ENCODE results near the gene HOXA2.

Gene HOXA2

DNA sequence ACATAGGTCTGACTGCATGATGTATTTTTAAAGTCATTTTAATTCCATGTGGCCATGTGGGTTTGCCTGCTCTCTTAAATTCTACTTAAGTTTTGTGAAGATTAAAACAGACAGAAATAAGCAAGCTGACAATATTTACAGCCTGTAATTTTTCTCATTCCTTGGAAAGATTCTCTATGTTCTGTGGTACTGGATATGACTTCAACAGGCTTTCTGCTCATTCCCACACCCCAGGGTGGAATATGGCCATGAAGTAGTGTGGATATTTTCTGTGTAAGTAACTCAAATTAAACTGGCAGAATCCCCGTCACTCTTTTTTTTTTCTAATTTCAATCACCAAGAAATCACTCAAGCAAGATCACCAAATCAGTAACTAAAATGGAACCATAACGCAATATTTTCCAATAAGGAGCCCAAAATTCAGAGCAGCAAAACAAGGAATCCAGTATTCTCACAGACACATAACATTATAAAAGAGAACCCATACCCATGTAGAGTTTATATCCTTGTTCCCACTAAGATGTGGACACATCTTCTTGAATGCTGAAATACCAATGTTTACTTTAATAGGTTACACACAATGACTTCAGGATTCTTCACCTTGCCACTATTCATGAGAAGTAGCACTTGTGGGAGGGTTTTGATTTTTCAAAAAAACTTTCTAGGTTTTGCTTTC, 35.3 kb upstream of the HOXA2 start:
- TF ChIP-seq, protein P1, sequence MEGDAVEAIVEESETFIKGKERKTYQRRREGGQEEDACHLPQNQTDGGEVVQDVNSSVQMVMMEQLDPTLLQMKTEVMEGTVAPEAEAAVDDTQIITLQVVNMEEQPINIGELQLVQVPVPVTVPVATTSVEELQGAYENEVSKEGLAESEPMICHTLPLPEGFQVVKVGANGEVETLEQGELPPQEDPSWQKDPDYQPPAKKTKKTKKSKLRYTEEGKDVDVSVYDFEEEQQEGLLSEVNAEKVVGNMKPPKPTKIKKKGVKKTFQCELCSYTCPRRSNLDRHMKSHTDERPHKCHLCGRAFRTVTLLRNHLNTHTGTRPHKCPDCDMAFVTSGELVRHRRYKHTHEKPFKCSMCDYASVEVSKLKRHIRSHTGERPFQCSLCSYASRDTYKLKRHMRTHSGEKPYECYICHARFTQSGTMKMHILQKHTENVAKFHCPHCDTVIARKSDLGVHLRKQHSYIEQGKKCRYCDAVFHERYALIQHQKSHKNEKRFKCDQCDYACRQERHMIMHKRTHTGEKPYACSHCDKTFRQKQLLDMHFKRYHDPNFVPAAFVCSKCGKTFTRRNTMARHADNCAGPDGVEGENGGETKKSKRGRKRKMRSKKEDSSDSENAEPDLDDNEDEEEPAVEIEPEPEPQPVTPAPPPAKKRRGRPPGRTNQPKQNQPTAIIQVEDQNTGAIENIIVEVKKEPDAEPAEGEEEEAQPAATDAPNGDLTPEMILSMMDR (conservative IDR thresholded peaks at IDR 0.05; ENCODE audit: low read depth) = no peak
- DNase-seq (ENCODE audit: low spot score) = no peak
- no peak overlapping the region for H3K27ac ChIP-seq
- POLR2A ChIA-PET (ENCODE audit: low non-redundant PET) = no interaction called here
- CTCF ChIA-PET = interaction anchor here (0.7 to 1.0 kb wide), 3 partner anchors 19 to 1099 kb away, joined by 3 to 4 read pairs (median 3); no protein-coding TSS in a partner anchor

DNA sequence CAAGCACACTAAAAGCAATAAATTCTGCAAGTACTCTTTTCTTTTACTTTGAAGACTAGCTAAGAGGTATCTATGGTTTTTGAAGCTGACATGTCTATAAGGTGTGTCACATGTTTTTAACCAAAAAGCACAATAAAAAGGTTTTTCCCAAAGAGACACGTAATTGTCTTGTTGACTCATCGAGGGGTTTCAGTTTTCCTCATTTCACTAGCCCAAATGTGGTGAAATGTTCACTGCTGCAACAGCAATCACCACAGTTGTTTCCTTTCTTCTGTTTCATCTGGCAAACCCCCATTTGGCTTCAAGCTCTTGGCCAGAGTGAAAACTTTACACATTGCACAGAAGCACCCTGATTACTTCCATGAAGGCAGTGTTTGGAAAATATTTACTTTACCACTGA, 31.9 kb upstream of the HOXA2 start:
- TF ChIP-seq, protein P1 (conservative IDR thresholded peaks at IDR 0.05; ENCODE audit: low read depth) = no peak
- CTCF ChIA-PET = no interaction called here
- no peak overlapping the region for H3K27ac ChIP-seq
- DNase-seq (ENCODE audit: low spot score) = peak; percentile 42
- POLR2A ChIA-PET (ENCODE audit: low non-redundant PET) = no interaction called here

DNA sequence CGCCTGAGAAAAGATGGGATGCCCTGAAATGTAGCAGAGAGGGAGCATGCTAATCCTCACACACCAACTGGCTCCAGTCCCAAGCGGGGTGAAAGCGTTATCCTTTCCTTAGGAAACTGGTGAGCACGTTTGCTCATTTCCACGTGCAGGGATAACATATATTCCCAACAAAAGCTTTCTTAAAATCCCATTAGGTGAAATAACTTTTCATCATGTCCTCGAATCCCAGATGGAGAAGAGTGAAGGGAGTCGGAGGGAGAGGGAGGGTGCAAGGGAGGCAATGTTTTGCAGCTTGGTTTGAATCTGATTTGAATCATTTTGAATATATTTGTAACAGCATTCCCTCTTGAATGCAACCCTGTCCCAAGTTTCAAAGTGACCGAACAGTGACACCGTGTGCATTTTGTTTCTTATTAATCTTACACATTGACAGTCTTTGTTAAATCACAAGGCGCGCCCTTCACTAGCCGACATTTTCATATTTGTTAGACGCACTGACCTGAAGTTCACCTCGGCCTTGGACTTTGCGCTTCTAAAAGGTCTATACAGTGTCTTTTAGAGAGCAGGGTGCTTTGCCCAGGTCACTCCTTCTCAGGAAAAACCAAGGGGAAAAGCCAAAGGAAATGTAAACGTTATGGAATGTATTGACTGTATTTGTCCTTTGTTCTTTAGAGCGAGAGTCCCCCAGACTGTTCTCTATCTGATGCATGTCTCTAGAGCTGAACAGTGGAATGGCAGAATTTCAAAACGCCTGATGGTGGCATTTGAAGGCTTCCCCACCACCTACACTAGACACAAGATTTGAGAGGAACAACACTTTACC, 31.1 kb upstream of the HOXA2 start:
- no peak for DNase-seq (ENCODE audit: low spot score)
- ChIA-PET CTCF (no interaction called here), POLR2A (ENCODE audit: low non-redundant PET) (interaction anchor here (0.7 kb wide), 1 partner anchor 28 kb away, joined by 3 read pairs; no protein-coding TSS in a partner anchor)
- TF ChIP-seq, protein P1 (conservative IDR thresholded peaks at IDR 0.05; ENCODE audit: low read depth) = no peak
- no peak overlapping the region for H3K27ac ChIP-seq

DNA sequence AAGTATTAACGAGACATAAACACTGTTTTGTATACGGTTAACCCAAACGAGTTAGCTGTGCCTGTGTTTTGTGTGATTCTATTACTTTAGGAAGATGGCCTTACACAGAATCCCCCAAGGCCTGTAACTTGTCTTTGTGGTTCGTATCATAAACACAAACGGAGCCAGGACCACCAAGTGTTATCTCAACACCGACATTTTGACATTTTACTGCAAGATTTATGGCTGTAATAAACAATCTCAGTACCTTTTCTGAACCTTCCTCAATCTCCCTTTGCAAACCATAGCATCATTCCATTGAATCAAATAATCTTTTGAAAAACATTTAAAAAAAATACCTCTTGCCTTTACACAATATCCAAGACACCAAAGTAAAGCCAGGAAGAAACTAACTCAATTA, 30.5 kb upstream of the HOXA2 start:
- ChIA-PET POLR2A (ENCODE audit: low non-redundant PET) (interaction anchor here (0.7 kb wide), 1 partner anchor 28 kb away, joined by 3 read pairs; no protein-coding TSS in a partner anchor), CTCF (no interaction called here)
- TF ChIP-seq, protein P1 (conservative IDR thresholded peaks at IDR 0.05; ENCODE audit: low read depth) = no peak
- no peak for DNase-seq (ENCODE audit: low spot score)
- no peak overlapping the region for H3K27ac ChIP-seq

DNA sequence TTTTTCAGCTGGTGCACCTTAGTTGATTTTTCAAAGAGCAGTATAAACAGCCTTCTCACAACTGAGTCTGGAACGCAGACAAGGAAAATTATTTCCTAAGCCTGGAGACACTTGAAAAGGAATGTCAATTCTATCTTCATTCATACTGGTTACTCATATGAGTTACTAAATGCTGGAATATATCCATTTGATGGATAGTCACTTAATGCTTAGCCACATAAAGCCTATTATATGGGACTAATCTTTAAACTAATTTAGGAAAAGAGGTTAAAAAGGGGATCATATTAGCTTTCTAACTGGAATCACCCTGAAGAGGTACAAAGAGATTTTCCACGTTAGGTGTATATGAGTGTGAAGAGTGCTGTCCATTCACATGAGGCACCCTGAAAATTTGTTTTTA, 29.7 kb upstream of the HOXA2 start:
- TF ChIP-seq, protein P1 (conservative IDR thresholded peaks at IDR 0.05; ENCODE audit: low read depth) = no peak
- no peak overlapping the region for H3K27ac ChIP-seq
- DNase-seq (ENCODE audit: low spot score) = no peak
- ChIA-PET CTCF (interaction anchor here (0.7 to 1.8 kb wide), 4 partner anchors 10 to 33 kb away, joined by 3 to 8 read pairs (median 4); partner anchors contain the start of gene HOXA5), POLR2A (ENCODE audit: low non-redundant PET) (no interaction called here)

DNA sequence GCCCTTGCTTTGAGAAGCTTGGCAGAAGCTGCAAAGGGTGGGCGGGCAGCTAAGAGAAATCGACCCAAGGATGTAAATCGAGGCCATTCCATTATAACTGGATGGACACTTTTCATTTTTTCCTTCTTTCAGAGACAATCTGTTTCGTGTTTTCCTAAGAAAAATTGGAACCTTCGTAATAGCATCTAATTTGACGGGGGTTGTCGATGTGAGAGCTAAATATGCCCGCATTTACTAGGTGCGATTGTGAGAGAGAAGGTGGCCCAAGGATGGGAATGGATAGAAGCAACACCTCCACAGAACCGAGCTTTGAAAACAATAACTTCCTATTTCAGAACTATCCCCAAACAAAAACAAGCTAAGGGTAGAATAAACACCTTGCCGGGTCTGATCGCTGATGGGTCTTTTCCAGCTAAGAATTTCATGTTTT, 28.9 kb upstream of the HOXA2 start:
- H3K27ac ChIP-seq = peak overlapping the region; percentile 90
- CTCF ChIA-PET = interaction anchor here (0.5 to 1.8 kb wide), 10 partner anchors 8 to 767 kb away, joined by 3 to 8 read pairs (median 4); partner anchors contain the start of gene HOXA5
- TF ChIP-seq, protein P1 (conservative IDR thresholded peaks at IDR 0.05; ENCODE audit: low read depth) = no peak
- POLR2A ChIA-PET (ENCODE audit: low non-redundant PET) = interaction anchor here (0.5 to 0.8 kb wide), 3 partner anchors 29 to 84 kb away, joined by 3 to 5 read pairs (median 3); no protein-coding TSS in a partner anchor
- DNase-seq (ENCODE audit: low spot score) = no peak
